ENCODE data around the gene NBPF3.
"Not testable (repeated sequence)": the region's sequence is repeated elsewhere in the genome, so short reads cannot be mapped to it uniquely, and the experiment has no call there.

NBPF3 gene

GRCh38 chr1:21496063-21496462 is 56.1 kb downstream of the NBPF3 start:
- DNase-seq = no peak

- DNase-seq = no peak
These were observed 56.9 kb downstream of the NBPF3 start for GRCh38 chr1:21496886-21497285.

DNA sequence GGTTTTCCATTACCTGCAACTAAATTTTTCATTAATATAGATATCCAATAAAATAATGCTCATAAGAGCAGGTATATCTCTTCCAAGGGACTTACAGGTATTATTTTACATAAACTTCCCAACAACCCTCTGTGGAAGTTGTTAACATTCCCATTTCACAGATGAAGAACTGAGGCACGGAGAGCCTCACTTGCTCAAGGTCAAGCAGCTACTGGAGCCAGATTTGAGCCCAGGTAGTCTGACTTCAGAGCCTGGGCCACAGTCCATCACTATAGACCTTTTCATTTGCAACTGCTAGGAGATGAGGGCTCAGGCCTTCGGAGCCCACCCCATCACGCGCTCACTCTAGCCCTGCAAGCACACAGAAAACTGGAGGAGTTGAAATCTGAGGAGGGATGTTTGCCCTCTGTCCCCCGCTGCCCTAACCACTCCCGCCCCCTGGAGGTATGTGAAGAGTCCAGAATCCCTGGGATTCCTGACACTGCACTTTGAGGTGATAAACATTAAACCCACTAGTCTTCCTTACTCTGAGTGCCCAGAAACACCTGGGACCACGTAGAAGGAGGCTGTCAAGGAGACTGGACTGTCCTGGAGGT is 57.6 kb downstream of the NBPF3 start:
- DNase-seq = no peak

DNA sequence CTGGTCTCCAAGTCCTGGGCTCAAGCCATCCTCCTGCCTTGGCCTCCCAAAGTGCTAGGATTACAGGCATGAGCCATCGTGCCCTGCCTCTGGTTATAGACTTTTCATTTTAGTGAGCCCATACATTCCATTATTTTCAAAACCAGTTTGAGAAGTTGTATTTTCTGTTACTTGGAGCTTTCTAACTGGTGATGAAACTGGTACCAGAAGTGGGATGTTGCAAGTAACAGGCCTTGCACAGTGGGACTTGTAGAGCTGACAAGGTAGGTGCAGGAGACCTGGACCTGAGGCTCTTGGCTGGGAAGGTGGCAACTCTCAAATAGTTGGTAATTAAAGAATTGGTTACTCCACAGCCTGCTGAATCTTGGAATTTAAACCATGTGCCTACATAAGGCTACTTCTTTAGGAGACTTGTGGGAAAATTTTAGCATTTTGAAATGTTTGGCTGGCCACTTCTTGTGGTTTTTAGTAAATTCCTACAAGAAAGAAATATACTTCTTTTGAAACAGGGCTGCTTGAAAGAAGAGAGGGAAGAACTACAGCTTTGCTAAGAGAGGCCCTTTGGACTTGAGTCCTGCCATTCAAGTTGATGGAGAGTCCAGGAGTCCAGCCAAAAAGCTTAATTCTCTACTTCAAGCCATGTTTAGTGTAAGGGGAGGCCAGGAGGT is 59.5 kb downstream of the NBPF3 start:
- DNase-seq = no peak

GRCh38 chr1:21503706-21504377 is 63.9 kb downstream of the NBPF3 start:
- no peak for DNase-seq

DNA sequence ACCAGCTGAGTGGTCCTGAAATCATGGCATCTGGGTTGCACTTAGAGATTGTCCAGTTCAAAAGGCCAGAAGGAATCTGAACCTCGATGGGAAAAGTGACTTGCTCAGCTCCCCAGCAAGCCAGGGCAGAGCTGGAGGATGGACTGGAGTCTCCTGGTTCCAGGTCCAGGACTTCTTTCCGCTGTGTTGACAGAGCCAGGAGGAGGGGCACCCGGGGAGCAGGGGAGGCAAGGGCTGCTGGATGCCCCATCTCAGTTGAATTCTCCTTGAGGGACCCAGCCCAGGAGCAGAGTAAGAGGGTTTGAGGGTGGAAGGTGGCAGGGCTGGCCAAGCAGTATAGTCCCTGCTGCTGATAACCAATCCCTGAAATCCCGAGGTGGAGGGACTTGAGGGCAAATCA is 66.9 kb downstream of the NBPF3 start:
- no peak for DNase-seq

GRCh38 chr1:21507511-21508270 is 67.8 kb downstream of the NBPF3 start:
- no peak for DNase-seq

DNA sequence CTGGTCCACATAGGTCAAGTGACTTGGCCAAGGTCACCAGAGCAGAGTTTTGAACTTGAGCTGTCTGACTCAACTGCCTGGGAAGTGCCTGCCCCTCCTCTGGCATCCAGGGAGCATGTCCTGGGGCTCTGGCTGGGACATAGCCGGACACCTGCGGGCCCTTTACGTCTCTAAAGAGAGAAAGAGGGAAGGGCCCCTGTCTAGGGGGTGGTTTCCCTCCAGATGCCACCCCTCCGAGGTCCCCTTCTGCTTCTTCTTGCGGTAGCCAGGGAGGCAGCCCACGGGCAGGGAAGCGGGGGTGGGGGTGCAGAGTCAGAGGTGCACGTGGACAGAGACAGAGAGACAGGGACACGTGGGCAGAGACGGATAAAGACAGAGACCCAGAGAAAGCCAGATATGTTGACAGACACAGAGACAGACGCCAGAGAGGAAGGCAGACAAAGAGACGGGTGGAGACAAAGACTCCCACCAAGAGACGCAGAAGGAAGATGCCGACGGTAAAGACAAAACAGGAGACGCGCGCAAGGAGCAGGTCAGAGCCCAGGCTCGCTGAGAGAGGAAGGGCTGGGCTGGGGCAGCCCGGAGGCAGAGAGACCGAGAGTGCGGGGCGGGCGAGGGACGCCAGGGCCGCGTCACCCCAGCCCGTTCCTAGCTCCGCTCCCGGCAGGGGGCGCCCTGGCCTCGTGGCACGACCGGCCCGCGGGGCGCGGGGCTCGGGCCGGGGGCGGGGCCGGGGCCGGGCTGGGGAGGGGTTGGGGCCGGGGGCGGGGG is 68.8 kb downstream of the NBPF3 start:
- DNase-seq = peak; percentile 76

GRCh38 chr1:21509351-21510112 is 69.6 kb downstream of the NBPF3 start, which contains the start of gene ALPL:
Gene ALPL (plus strand): TSS chr1:21509423. CDS start chr1:21554082, 44,659 bp downstream.
- no peak for DNase-seq

DNA sequence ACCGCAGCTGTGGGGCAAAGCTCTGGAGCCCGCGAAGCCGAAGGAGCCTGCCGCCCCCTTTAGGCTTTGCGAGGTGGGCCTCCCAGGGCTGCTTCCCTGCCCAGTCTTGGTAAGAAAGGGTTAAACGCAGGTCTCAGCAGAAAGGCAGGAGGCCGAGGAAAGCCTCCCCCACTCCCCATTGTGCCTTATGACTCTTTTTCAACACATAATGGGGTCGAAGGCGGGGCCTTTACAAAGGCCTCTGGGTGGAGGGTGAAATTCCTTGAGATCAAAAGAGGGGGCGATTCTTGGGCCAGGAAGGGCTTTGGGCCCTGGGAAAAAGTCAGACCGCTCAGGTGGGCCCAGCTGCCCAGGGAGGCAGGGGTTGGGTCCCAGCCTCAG is 70.2 kb downstream of the NBPF3 start:
- DNase-seq = no peak

DNA sequence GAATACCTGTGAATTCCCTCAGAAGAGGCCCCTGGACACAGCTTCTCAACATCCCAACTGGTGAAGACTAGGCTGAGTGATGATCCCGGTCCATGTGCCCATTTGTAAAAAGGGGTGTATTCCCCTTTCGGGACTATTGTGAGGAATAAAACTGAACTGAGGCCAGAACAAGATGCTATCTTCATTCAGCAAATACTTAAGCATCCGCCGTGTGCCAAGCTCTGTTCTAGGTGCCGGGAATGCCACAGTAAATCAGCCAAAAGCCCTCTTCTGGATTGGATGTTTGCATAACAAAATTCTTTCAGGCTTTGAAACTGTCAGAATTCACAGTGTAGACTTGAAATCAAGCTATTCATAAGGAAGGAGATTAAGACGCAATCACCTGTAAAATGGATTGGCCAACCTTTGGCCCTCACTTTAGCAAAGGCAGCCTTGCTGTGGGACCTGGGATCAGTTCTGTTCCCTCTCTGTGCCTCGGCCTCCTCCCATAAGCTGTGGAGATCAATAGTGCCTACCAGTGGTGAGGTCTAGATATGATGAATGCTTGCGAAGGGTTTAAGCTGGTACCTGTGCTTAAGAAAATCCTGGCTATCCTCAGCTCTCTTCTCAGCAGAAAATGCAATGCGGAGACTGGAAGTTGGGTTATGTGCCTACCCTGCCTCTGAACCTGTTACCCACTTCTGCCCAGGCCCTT is 71.1 kb downstream of the NBPF3 start:
- DNase-seq = no peak

DNA sequence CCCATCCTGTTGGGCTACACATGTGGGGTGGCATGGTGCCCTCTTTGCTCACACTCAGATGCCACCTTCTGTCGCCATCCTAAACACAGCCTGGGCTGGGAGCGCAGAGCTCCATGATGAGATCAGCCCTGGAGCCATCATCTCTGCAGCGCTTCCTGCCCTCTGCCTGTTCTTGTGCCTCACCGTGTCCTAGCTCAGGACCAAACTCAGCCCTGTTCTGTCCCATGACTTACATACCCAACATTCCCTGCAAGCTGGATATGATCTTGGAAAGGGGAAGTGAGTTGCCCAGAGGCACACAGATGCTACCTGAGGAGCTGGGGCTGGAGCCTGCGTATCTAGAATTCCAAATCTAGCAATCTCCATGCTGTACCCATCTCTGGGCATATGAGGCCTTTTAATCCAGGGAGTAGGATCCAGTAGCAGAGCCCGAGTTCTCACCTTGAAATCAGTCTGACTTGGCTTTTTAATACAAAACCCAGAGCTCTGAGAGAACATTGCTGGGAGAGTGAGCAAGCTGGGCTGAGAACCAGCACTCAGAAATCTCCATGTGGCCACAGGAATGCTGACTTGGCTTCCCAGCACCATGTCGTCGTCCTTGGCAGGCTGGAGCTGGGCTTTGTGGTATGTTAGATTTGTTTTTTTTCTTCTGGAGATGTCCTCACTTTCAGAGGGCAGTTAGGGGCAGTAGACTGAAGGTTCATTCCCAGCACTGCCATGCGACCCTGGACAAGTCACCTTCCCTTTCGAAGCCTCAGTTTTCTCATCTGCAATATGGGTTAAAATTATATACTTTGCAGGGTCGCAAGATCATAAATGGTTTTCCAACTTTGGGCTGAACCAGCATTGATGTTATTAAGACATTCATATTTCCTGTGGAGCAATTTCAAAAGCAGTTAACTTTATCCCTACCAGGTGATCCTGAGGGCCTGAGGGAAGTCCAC is 71.9 kb downstream of the NBPF3 start:
- DNase-seq = no peak

DNA sequence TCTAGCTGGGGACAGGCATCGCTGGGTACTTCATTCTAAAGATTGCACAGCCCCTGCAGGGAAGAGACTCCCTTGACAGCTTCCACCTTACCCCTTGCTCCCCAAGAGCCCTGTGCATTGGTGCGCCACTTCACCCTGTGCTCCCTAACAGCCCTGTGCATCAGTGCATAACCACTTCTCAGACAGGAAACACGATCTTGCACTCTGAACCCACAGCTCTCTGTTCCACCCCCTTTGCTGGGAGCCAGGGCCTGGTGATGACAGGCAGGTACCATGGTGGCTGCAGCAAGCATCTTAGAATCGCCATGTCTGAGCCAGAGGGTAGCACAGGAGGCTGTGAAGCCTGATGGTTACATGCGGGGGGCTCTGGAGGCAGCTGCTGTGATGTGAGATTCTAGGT is 74.3 kb downstream of the NBPF3 start:
- DNase-seq = no peak

GRCh38 chr1:21517161-21517589 is 77.2 kb downstream of the NBPF3 start:
- DNase-seq = no peak

- no peak for DNase-seq
These were observed 77.9 kb downstream of the NBPF3 start for GRCh38 chr1:21517660-21518480.

DNA sequence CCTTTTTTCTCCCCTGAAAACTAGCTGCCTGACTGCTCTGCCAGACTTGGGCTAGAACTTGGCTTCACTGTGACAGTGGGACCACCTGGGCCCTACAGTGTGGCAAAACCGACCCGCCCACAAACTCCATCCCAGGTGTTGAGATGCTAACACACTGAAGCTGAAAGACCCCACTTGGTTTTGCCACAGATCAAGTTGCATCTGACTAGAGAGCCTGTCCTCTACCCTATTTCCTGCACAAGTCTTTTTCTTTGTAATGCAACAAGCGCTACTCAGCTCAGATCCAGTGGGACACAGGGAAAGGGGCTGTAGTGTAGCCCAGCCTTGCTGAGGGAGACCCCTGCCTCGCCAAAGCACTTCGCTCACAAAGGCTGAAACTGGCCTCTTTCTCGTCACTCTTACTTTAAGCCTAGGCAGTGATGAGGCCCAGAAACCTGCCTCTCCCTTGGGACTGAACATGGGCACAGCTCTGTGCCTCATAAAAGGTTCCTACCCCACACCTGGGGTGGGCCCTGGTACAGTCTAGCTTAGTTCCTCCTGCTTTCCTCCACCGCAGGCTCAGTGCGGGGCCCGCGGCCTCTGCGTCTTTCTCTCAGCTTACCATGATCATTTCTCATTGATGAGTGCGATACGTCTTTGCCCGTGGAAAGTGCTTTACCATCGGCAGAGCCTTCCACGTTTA is 79.0 kb downstream of the NBPF3 start:
- no peak for DNase-seq

GRCh38 chr1:21519486-21520070 is 79.6 kb downstream of the NBPF3 start:
- not testable (repeated sequence) for DNase-seq

Data from activated naive CD4-positive, alpha-beta T cell treated with anti-CD3 and anti-CD28 coated beads, Interleukin-2, amount 50 U/mL, for 16 hours (primary cell).